ENCODE data around the gene EGFLAM.

Gene EGFLAM

GRCh38 chr5:38479315-38479904 is 221.1 kb downstream of the EGFLAM start:
- DNase-seq, result no peak

- DNase-seq, result no peak
These were observed 225.5 kb downstream of the EGFLAM start for GRCh38 chr5:38483805-38484398.

- DNase-seq, result no peak
These were observed 235.8 kb downstream of the EGFLAM start for GRCh38 chr5:38494175-38494574.

- no peak for DNase-seq
These were observed 236.4 kb downstream of the EGFLAM start for GRCh38 chr5:38494763-38495162.

GRCh38 chr5:38497946-38498345 is 239.6 kb downstream of the EGFLAM start:
- no peak for DNase-seq

GRCh38 chr5:38500573-38501260 is 242.4 kb downstream of the EGFLAM start:
- no peak for DNase-seq

GRCh38 chr5:38506302-38506701 is 247.9 kb downstream of the EGFLAM start:
- no peak for DNase-seq

GRCh38 chr5:38509185-38509584 is 250.8 kb downstream of the EGFLAM start:
- no peak for DNase-seq

Data from activated naive CD4-positive, alpha-beta T cell treated with anti-CD3 and anti-CD28 coated beads, Interleukin-2, amount 50 U/mL, for 16 hours (primary cell).